ENCODE measurements around the gene PRDM16. TPM values are rescaled to one million over a fixed set of nuclear protein-coding genes. Genes with fewer than 3 reads are reported as not detected.

PRDM16 gene
- total RNA-seq, 1 donor from 2014 or later = 0.43 TPM

GRCh38 chr1:3314491-3315381, 245.7 kb downstream of the PRDM16 start:
- Histone ChIP-seq H3K9me3 (ENCODE audit: insufficient read depth, low read depth, low read length) (no peaks in the 10 kb centered on the region), H3K9ac (ENCODE audit: low read length) (peak overlapping the region; percentile 88), H3K4me2 (ENCODE audit: low read length) (peak overlapping the region; percentile 56), H3K36me3 (ENCODE audit: insufficient read depth, low read length) (no peaks in the 10 kb centered on the region), H3K4me3 (ENCODE audit: insufficient read depth, low read depth, low read length) (no peak overlapping the region), H3K27ac (ENCODE audit: low read depth, low read length) (peak overlapping the region; percentile 99), H3K27me3 (ENCODE audit: insufficient read depth, low read length) (no peaks in the 10 kb centered on the region), H4K20me1 (ENCODE audit: insufficient read depth, low read length) (no peaks in the 10 kb centered on the region), H3K4me1 (ENCODE audit: insufficient read depth, low read length) (peaks cover 38% of the 10 kb centered on the region), H3K79me2 (ENCODE audit: insufficient read depth, low read length) (peaks cover 11% of the 10 kb centered on the region), H2AFZ (ENCODE audit: low read depth, low read length) (peak overlapping the region; percentile 59)
- H3K4me1 Mint-ChIP-seq (ENCODE audit: low read depth, unreplicated experiment) = peaks cover 42% of the 10 kb centered on the region
- no peaks in the 10 kb centered on the region for H3K36me3 Mint-ChIP-seq (ENCODE audit: low read depth, unreplicated experiment)
- DNase-seq (ENCODE audit: low read depth) (peak; percentile 79), FAIRE-seq (no peak)
- H3K9me3 Mint-ChIP-seq (ENCODE audit: unreplicated experiment) = no peaks in the 10 kb centered on the region
- no peaks in the 10 kb centered on the region for H3K27me3 Mint-ChIP-seq (ENCODE audit: low read depth, unreplicated experiment)
- H3K27ac Mint-ChIP-seq (ENCODE audit: unreplicated experiment) = peak overlapping the region; percentile 99
- no peak overlapping the region for H3K4me3 Mint-ChIP-seq (ENCODE audit: unreplicated experiment)
- TF ChIP-seq EZH2 (IDR thresholded peaks at IDR 0.05; ENCODE audit: insufficient read depth, low read length) = no peak

DNA sequence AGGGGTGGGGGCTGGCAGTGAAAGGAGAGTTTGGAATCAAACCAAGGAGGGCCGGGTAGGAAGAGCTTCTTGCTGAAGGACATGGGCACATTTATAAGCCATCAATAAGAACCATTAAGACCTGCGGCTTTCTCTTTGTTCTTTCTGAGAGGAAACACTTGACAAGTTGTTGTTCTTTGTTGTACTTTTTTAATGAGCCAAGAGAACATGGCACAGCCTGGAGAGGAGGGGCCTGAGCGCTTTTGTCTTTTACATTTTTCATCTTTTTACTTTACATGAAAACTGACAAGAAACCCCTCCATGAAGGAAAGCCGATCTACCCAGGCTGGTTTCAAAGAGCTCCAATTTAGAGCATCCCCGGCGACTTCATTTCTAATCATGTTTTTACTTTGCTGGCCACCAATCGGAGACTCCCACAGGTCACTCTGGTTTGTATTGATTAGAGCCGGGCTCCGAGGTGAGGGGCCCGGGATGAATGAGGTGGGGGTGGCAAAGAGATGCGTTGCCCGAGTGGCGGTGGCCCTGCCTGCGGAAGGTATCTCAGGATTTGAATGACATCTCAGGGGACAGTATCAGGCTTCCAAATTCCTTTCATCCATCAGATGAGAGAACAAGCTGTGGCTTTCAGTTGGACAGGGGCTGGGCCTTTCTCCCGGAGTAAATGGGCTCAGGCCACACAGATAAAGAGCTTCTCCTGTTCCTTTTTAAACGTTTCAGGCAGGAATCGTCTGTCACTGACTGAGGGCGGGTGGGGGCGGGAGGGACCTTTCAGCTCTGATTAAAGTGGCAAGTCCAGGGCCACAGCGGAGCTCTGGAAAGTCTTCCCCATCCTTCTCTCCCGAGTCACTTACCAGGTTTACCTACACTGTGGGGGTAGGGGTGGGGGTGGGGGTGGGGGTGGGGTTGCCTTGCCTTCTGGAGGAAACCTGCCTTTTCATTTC, 246.7 kb downstream of the PRDM16 start:
- no peaks in the 10 kb centered on the region for H3K36me3 ChIP-seq (ENCODE audit: insufficient read depth, low read length)
- Mint-ChIP-seq H3K27me3 (ENCODE audit: low read depth, unreplicated experiment) (no peaks in the 10 kb centered on the region), H3K9me3 (ENCODE audit: unreplicated experiment) (no peaks in the 10 kb centered on the region), H3K4me1 (ENCODE audit: low read depth, unreplicated experiment) (peaks cover 42% of the 10 kb centered on the region), H3K36me3 (ENCODE audit: low read depth, unreplicated experiment) (no peaks in the 10 kb centered on the region), H3K4me3 (ENCODE audit: unreplicated experiment) (peak overlapping the region; percentile 60), H3K27ac (ENCODE audit: unreplicated experiment) (peak overlapping the region; percentile 93)
- TF ChIP-seq EZH2 (IDR thresholded peaks at IDR 0.05; ENCODE audit: insufficient read depth, low read length) (no peak), CTCF (IDR thresholded peaks at IDR 0.05; ENCODE audit: insufficient read depth, low read depth, low read length) (no peak)
- H2AFZ ChIP-seq (ENCODE audit: low read depth, low read length) = no peak overlapping the region
- H3K4me3 ChIP-seq (ENCODE audit: insufficient read depth, low read depth, low read length) = no peak overlapping the region
- peak overlapping the region; percentile 55 for H3K4me2 ChIP-seq (ENCODE audit: low read length)
- H3K79me2 ChIP-seq (ENCODE audit: insufficient read depth, low read length) = peaks cover 8% of the 10 kb centered on the region
- no peaks in the 10 kb centered on the region for H4K20me1 ChIP-seq (ENCODE audit: insufficient read depth, low read length)
- H3K4me1 ChIP-seq (ENCODE audit: insufficient read depth, low read length) = peaks cover 44% of the 10 kb centered on the region
- no peak for FAIRE-seq
- no peak for DNase-seq (ENCODE audit: low read depth)
- no peaks in the 10 kb centered on the region for H3K27me3 ChIP-seq (ENCODE audit: insufficient read depth, low read length)
- H3K9ac ChIP-seq (ENCODE audit: low read length) = peak overlapping the region; percentile 19
- no peaks in the 10 kb centered on the region for H3K9me3 ChIP-seq (ENCODE audit: insufficient read depth, low read depth, low read length)
- H3K27ac ChIP-seq (ENCODE audit: low read depth, low read length) = peak overlapping the region; percentile 99

- Mint-ChIP-seq H3K27ac (ENCODE audit: unreplicated experiment) (peak overlapping the region; percentile 29), H3K4me3 (ENCODE audit: unreplicated experiment) (no peak overlapping the region), H3K4me1 (ENCODE audit: low read depth, unreplicated experiment) (peaks cover 42% of the 10 kb centered on the region), H3K36me3 (ENCODE audit: low read depth, unreplicated experiment) (no peaks in the 10 kb centered on the region), H3K27me3 (ENCODE audit: low read depth, unreplicated experiment) (no peaks in the 10 kb centered on the region), H3K9me3 (ENCODE audit: unreplicated experiment) (no peaks in the 10 kb centered on the region)
- Histone ChIP-seq H3K4me3 (ENCODE audit: insufficient read depth, low read depth, low read length) (no peak overlapping the region), H3K27me3 (ENCODE audit: insufficient read depth, low read length) (no peaks in the 10 kb centered on the region), H3K9ac (ENCODE audit: low read length) (no peak overlapping the region), H2AFZ (ENCODE audit: low read depth, low read length) (no peak overlapping the region), H3K4me2 (ENCODE audit: low read length) (no peak overlapping the region), H3K36me3 (ENCODE audit: insufficient read depth, low read length) (no peaks in the 10 kb centered on the region), H3K79me2 (ENCODE audit: insufficient read depth, low read length) (peaks cover 6% of the 10 kb centered on the region), H3K27ac (ENCODE audit: low read depth, low read length) (no peak overlapping the region), H3K9me3 (ENCODE audit: insufficient read depth, low read depth, low read length) (no peaks in the 10 kb centered on the region), H4K20me1 (ENCODE audit: insufficient read depth, low read length) (peaks cover 7% of the 10 kb centered on the region), H3K4me1 (ENCODE audit: insufficient read depth, low read length) (peaks cover 49% of the 10 kb centered on the region)
- FAIRE-seq = no peak
- DNase-seq (ENCODE audit: low read depth) = no peak
- no peak for TF ChIP-seq CTCF (IDR thresholded peaks at IDR 0.05; ENCODE audit: insufficient read depth, low read depth, low read length)
- no peak for TF ChIP-seq EZH2 (IDR thresholded peaks at IDR 0.05; ENCODE audit: insufficient read depth, low read length)
These were observed 247.4 kb downstream of the PRDM16 start for GRCh38 chr1:3316340-3316943.

All from astrocyte (in vitro differentiated cells and primary cell).